Nephron progenitor cell (in vitro differentiated cells): ENCODE results near the gene LCLAT1.

ENCODE experiments used
- DNase-seq: peaks from one replicate; pipeline ENCODE4 v3.0.0; 2021
- H3K27ac Mint-ChIP-seq: 2 replicates; pipeline ENCODE4 v1.8.0; 2021; ENCODE audit warnings: mild to moderate bottlenecking, moderate library complexity, mixed read lengths
- H3K27me3 Mint-ChIP-seq: 2 replicates; pipeline ENCODE4 v1.8.0; 2021; ENCODE audit warnings: mild to moderate bottlenecking, low read depth, mixed read lengths; ENCODE audit not compliant: poor library complexity
- H3K36me3 Mint-ChIP-seq: 2 replicates; pipeline ENCODE4 v1.8.0; 2021; ENCODE audit warnings: low read depth, mixed read lengths
- H3K4me1 Mint-ChIP-seq: 2 replicates; pipeline ENCODE4 v1.8.0; 2021; ENCODE audit warnings: mixed read lengths
- H3K4me3 Mint-ChIP-seq: 2 replicates; pipeline ENCODE4 v1.8.0; 2021; ENCODE audit warnings: mild to moderate bottlenecking, moderate library complexity, mixed read lengths
- H3K9me3 Mint-ChIP-seq: 2 replicates; pipeline ENCODE4 v1.8.0; 2021; ENCODE audit warnings: mild to moderate bottlenecking, moderate library complexity, mixed read lengths
- CTCF ChIP-seq: fragments of 200-600 bp; sonication (generic); IDR thresholded peaks from 2 replicates; pipeline ENCODE4 v1.5.0; 2021; ENCODE audit warnings: antibody characterized with exemption

Gene LCLAT1

GRCh38 chr2:30683236-30683956 lies 236.3 kb downstream of the LCLAT1 start:
- peaks cover 46% of the 10 kb centered on the region for H3K4me1 Mint-ChIP-seq
- DNase-seq: no peak
- no peak for TF ChIP-seq CTCF

GRCh38 chr2:30684026-30684425 lies 237.0 kb downstream of the LCLAT1 start:
- H3K4me1 Mint-ChIP-seq: peaks cover 47% of the 10 kb centered on the region
- no peak for TF ChIP-seq CTCF

More at GRCh38 chr2:30683236-30683956, 236.3 kb downstream of the LCLAT1 start:
- Mint-ChIP-seq H3K9me3 (peaks cover 8% of the 10 kb centered on the region), H3K36me3 (no peaks in the 10 kb centered on the region), H3K27me3 (peaks cover 11% of the 10 kb centered on the region), H3K27ac (no peak overlapping the region), H3K4me3 (no peak overlapping the region)

GRCh38 chr2:30684516-30684915 lies 237.5 kb downstream of the LCLAT1 start:
- DNase-seq: no peak
- peaks cover 8% of the 10 kb centered on the region for H3K9me3 Mint-ChIP-seq
- no peak overlapping the region for H3K4me3 Mint-ChIP-seq
- H3K4me1 Mint-ChIP-seq: peaks cover 50% of the 10 kb centered on the region
- H3K27ac Mint-ChIP-seq: no peak overlapping the region
- TF ChIP-seq CTCF: no peak
- no peaks in the 10 kb centered on the region for H3K36me3 Mint-ChIP-seq
- H3K27me3 Mint-ChIP-seq: peaks cover 4% of the 10 kb centered on the region

More at GRCh38 chr2:30684026-30684425, 237.0 kb downstream of the LCLAT1 start:
- Mint-ChIP-seq H3K27ac (no peak overlapping the region), H3K4me3 (no peak overlapping the region), H3K27me3 (peaks cover 7% of the 10 kb centered on the region), H3K9me3 (peaks cover 8% of the 10 kb centered on the region), H3K36me3 (no peaks in the 10 kb centered on the region)
- DNase-seq: no peak

- TF ChIP-seq CTCF: no peak
- H3K27ac Mint-ChIP-seq: no peak overlapping the region
- peaks cover 55% of the 10 kb centered on the region for H3K4me1 Mint-ChIP-seq
- H3K9me3 Mint-ChIP-seq: peaks cover 8% of the 10 kb centered on the region
- H3K27me3 Mint-ChIP-seq: no peaks in the 10 kb centered on the region
- no peak for DNase-seq
- H3K36me3 Mint-ChIP-seq: no peaks in the 10 kb centered on the region
- H3K4me3 Mint-ChIP-seq: no peak overlapping the region
Measured at GRCh38 chr2:30684996-30685395, 237.9 kb downstream of the LCLAT1 start.

- H3K36me3 Mint-ChIP-seq: no peaks in the 10 kb centered on the region
- peaks cover 8% of the 10 kb centered on the region for H3K9me3 Mint-ChIP-seq
- peaks cover 2% of the 10 kb centered on the region for H3K27me3 Mint-ChIP-seq
- peak; percentile 30 for DNase-seq
- H3K4me3 Mint-ChIP-seq: no peak overlapping the region
- H3K4me1 Mint-ChIP-seq: peaks cover 58% of the 10 kb centered on the region
- H3K27ac Mint-ChIP-seq: peak overlapping the region; percentile 60
- TF ChIP-seq CTCF: peak; percentile 23
Measured at GRCh38 chr2:30686000-30686399, 239.0 kb downstream of the LCLAT1 start.

GRCh38 chr2:30686669-30687068 lies 239.6 kb downstream of the LCLAT1 start:
- Mint-ChIP-seq H3K27me3 (peaks cover 3% of the 10 kb centered on the region), H3K4me3 (no peak overlapping the region), H3K27ac (no peak overlapping the region), H3K36me3 (no peaks in the 10 kb centered on the region), H3K4me1 (peaks cover 53% of the 10 kb centered on the region), H3K9me3 (peaks cover 8% of the 10 kb centered on the region)
- no peak for TF ChIP-seq CTCF
- DNase-seq: no peak
